HG03469 (cell line): ENCODE results near the gene LIPH.
A peak's percentile ranks its signal among the peaks of the same experiment; 100 is the strongest.

Experiments used
- ATAC-seq: cut with Tn5 transposase; IDR thresholded peaks from one replicate; pipeline ENCODE4 v1.9.1; 2021; ENCODE audit warnings: mild to moderate bottlenecking, moderate library complexity, moderate number of reproducible peaks; ENCODE audit not compliant: unreplicated experiment

The LIPH gene

GRCh38 chr3:185540695-185541094 lies 11.7 kb downstream of the LIPH start:
- ATAC-seq, result no peak

- no peak for ATAC-seq
Observed at GRCh38 chr3:185539934-185540333, 12.5 kb downstream of the LIPH start.

- ATAC-seq, result peak; percentile 97
Observed at GRCh38 chr3:185537369-185537970, 14.9 kb downstream of the LIPH start.

- ATAC-seq, result no peak
Observed at GRCh38 chr3:185534511-185534910, 17.9 kb downstream of the LIPH start.

GRCh38 chr3:185532901-185533300 lies 19.5 kb downstream of the LIPH start:
- ATAC-seq, result no peak

- ATAC-seq, result no peak
Observed at GRCh38 chr3:185530856-185531255, 21.5 kb downstream of the LIPH start.

GRCh38 chr3:185528532-185528931 lies 23.9 kb downstream of the LIPH start:
- ATAC-seq, result no peak

GRCh38 chr3:185527364-185527763 lies 25.0 kb downstream of the LIPH start:
- ATAC-seq, result no peak

GRCh38 chr3:185526349-185526951 lies 25.9 kb downstream of the LIPH start:
- no peak for ATAC-seq

GRCh38 chr3:185521349-185522138 lies 30.8 kb downstream of the LIPH start:
- ATAC-seq, result no peak

GRCh38 chr3:185519021-185519420 lies 33.4 kb downstream of the LIPH start:
- no peak for ATAC-seq

GRCh38 chr3:185517387-185518130 lies 34.8 kb downstream of the LIPH start:
- ATAC-seq, result no peak

- ATAC-seq, result no peak
Observed at GRCh38 chr3:185511711-185512110, 40.7 kb downstream of the LIPH start.

- no peak for ATAC-seq
Observed at GRCh38 chr3:185508335-185508991, 43.9 kb downstream of the LIPH start.

- no peak for ATAC-seq
Observed at GRCh38 chr3:185507883-185508282, 44.5 kb downstream of the LIPH start.

- ATAC-seq, result no peak
Observed at GRCh38 chr3:185504636-185505035, 47.8 kb downstream of the LIPH start.

- ATAC-seq, result no peak
Observed at GRCh38 chr3:185503521-185503920, 48.9 kb downstream of the LIPH start.

- no peak for ATAC-seq
Observed at GRCh38 chr3:185502987-185503386, 49.4 kb downstream of the LIPH start.

GRCh38 chr3:185498503-185499396 lies 53.6 kb downstream of the LIPH start, which contains the start of gene TMEM41A:
Gene TMEM41A, minus strand, starts transcription at chr3:185499035. Its CDS starts 74 bp downstream, at chr3:185498961.
- ATAC-seq, result peak; percentile 89

- no peak for ATAC-seq
Observed at GRCh38 chr3:185490241-185490640, 62.1 kb downstream of the LIPH start.
